ENCODE results near the gene ZIC5.

Gene ZIC5

DNA sequence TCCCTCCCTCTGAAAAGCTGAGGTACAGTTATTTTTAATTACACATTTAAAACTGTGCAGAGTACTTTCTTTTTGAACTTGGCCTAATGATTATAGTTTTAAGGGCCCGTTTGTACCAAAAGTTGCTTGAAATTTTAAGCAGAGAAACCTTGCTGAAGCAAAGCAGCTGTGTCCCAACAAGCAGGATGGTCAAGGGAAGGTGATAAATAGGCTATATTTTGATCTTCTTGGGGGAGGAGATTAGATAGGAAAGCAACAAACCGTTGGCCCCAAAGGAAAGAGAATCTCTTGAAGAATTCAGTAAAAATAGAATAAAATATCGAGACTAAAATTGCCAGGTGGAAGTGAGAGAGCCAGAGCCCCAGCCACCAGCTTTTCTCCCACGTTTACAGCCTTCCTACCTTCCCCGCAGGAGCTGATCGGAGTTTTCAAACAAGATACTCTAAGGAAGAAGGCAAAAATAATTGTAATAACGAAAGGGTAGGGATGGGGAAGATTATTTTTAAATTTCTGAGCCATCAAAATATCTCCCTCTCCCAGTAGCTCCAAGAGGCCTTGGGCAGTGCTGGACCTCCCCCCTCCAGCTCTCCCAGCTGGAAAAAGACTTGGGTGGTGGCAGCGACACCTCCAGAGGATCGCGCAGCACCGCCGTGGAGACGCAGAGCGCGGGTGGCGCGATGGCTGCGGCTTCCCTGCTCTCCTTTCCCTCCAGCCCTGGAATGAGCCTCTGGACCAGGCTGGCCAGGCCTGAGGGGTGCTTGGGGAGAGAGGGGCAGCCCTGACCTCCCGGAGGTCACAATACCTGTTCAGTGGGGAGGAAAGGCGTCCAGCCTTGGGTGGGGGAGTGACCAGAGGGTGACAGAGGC lies 15.8 kb upstream of the ZIC5 start:
- DNase-seq (ENCODE audit: low read depth) = no peak
- H3K4me3 ChIP-seq (ENCODE audit: control insufficient read depth, low read depth, low read length) = no peak overlapping the region
- TF ChIP-seq, protein P1, sequence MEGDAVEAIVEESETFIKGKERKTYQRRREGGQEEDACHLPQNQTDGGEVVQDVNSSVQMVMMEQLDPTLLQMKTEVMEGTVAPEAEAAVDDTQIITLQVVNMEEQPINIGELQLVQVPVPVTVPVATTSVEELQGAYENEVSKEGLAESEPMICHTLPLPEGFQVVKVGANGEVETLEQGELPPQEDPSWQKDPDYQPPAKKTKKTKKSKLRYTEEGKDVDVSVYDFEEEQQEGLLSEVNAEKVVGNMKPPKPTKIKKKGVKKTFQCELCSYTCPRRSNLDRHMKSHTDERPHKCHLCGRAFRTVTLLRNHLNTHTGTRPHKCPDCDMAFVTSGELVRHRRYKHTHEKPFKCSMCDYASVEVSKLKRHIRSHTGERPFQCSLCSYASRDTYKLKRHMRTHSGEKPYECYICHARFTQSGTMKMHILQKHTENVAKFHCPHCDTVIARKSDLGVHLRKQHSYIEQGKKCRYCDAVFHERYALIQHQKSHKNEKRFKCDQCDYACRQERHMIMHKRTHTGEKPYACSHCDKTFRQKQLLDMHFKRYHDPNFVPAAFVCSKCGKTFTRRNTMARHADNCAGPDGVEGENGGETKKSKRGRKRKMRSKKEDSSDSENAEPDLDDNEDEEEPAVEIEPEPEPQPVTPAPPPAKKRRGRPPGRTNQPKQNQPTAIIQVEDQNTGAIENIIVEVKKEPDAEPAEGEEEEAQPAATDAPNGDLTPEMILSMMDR (IDR thresholded peaks at IDR 0.05; ENCODE audit: control insufficient read depth, insufficient read depth, low read depth, low read length, missing control alignments) = no peak

DNA sequence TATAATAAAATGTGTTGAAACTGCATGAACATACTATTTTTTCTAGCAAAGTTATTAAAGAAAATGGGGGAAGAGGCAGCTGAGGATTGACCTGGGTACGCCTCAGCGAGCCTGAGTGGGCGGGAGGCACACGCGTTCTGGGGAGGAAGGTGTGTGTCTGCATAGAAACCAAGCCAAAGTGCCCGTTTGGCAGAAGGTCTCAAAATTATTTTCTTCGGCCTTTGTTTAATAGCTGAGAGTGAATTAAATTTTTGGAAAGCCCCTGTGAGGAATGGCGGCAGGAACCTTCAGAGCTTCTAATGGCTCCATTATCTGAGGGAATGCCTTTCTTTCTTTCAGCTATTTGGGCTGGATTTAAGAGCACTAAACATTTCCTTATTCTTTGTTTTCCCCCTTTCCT lies 15.2 kb upstream of the ZIC5 start:
- TF ChIP-seq, protein P1 (IDR thresholded peaks at IDR 0.05; ENCODE audit: control insufficient read depth, insufficient read depth, low read depth, low read length, missing control alignments) = no peak
- H3K4me3 ChIP-seq (ENCODE audit: control insufficient read depth, low read depth, low read length) = no peak overlapping the region
- DNase-seq (ENCODE audit: low read depth) = no peak

DNA sequence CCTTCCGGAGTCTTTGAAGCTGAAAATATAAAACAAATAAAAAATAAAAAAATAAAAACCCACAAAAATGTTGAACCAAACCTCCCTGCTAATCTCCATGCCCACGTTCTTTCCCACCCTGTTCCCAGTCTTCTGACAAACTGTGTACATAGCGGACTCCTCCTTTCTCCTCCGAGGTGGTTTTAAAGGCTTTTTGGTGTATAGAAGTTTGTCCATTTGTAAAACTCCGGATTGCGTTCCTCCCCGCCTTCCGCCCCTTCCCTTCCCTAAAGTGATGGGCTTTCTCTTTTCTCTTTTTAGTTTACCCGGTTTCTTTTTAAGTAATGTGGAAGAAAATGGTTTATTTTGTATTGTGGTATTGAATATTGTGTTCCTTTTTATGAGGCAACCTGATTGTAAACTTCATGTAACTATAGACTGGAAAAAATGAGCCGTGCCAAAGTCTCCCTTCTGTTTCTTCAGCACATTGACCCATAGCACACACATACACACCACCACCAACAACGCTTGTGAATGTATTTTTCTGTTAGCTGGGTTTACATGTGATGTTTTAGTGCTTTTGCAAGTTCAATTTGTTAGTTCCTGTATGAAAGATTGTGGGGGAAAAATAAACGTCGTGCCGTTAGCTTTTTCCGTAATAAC lies 14.4 kb upstream of the ZIC5 start:
- no peak overlapping the region for H3K4me3 ChIP-seq (ENCODE audit: control insufficient read depth, low read depth, low read length)
- DNase-seq (ENCODE audit: low read depth) = no peak
- TF ChIP-seq, protein P1 (IDR thresholded peaks at IDR 0.05; ENCODE audit: control insufficient read depth, insufficient read depth, low read depth, low read length, missing control alignments) = no peak

DNA sequence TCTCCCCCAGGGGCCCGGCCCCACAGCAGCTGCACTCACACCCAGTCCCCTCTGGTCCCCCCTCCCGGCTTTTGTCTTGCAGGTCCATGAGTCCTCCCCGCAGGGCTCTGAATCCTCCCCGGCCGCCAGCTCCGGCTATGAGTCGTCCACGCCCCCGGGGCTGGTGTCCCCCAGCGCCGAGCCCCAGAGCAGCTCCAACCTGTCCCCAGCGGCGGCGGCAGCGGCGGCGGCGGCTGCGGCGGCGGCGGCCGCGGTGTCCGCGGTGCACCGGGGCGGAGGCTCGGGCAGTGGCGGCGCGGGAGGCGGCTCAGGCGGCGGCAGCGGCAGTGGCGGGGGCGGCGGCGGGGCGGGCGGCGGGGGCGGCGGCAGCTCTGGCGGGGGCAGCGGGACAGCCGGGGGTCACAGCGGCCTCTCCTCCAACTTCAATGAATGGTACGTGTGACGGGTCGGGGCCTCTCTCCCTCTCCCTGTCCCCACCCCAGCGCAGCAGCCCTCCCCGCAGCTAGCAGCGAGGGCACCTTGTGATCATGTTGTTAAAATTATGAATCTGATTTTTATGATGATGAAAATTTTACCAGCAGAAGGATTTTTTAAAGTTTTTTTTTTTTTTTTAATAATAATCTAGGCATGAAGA lies 13.8 kb upstream of the ZIC5 start:
- peak overlapping the region; percentile 75 for H3K4me3 ChIP-seq (ENCODE audit: control insufficient read depth, low read depth, low read length)
- DNase-seq (ENCODE audit: low read depth) = no peak

DNA sequence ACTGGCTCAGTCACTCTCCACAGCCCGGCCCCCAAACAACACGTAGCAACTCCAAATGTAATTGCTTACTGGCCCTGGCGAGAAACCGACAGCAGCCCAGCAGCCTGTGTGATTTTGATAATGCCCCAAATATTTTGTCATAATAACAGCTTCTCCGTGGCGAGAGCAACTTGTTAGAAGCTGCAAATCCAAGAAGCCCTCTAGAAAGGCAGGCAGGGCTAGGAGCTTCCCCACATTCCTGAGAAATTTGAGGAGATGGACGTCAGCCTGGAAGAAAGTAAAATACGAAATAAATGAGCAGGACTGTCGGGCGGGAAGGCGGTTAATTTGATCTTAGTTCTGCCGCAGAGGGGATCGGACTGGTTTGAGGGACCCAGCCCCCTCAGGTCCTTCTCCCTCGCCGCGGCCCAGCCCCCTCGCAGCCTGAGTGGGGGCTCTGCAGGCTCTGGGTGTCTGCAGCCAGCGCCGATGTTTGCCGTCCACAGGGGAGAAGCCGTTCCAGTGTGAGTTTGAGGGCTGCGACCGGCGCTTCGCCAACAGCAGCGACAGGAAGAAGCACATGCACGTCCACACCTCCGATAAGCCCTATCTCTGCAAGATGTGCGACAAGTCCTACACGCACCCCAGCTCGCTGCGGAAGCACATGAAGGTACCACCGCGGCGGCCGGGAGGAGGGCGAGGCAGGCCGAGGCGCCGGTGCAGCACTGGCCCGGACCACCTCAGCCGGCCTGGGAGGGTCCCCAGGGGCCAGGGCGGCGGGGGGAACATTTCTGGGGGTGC lies 13.1 kb upstream of the ZIC5 start:
- DNase-seq (ENCODE audit: low read depth) = no peak
- H3K4me3 ChIP-seq (ENCODE audit: control insufficient read depth, low read depth, low read length) = peak overlapping the region; percentile 75
- TF ChIP-seq, protein P1 (IDR thresholded peaks at IDR 0.05; ENCODE audit: control insufficient read depth, insufficient read depth, low read depth, low read length, missing control alignments) = no peak

More for the DNA sequence above, 13.8 kb upstream of the ZIC5 start:
- TF ChIP-seq, protein P1 (IDR thresholded peaks at IDR 0.05; ENCODE audit: control insufficient read depth, insufficient read depth, low read depth, low read length, missing control alignments) = no peak

All from AG09309 (cell line).